ENCODE data around the gene RPL41. TPM values are rescaled to one million over a fixed set of nuclear protein-coding genes. Genes with fewer than 3 reads are reported as not detected.

The RPL41 gene
- total RNA-seq, 1 donor from 2014 or later: 3,078 TPM

GRCh38 chr12:56078931-56079722, 37.3 kb upstream of the RPL41 start:
- no peak for FAIRE-seq

GRCh38 chr12:56079723-56080555, 36.5 kb upstream of the RPL41 start, which contains the start of gene ERBB3:
ERBB3 (plus strand) TSS chr12:56080165; CDS start chr12:56080301, 136 bp downstream.
- no peaks in the 10 kb centered on the region for H3K4me1 Mint-ChIP-seq (ENCODE audit: low read depth, unreplicated experiment)
- Histone ChIP-seq H3K79me2 (ENCODE audit: insufficient read depth, low read length) (no peaks in the 10 kb centered on the region), H2AFZ (ENCODE audit: low read depth, low read length) (peak within 1 kb of the TSS; percentile 95), H3K36me3 (ENCODE audit: insufficient read depth, low read length) (no peaks in the 10 kb centered on the region), H4K20me1 (ENCODE audit: insufficient read depth, low read length) (no peaks in the 10 kb centered on the region), H3K9me3 (ENCODE audit: insufficient read depth, low read depth, low read length) (no peaks in the 10 kb centered on the region), H3K9ac (ENCODE audit: low read length) (peak within 1 kb of the TSS; percentile 68), H3K27me3 (ENCODE audit: insufficient read depth, low read length) (peaks cover 26% of the 10 kb centered on the region), H3K4me3 (ENCODE audit: insufficient read depth, low read depth, low read length) (peak within 1 kb of the TSS; percentile 68), H3K27ac (ENCODE audit: low read depth, low read length) (no peak within 1 kb of the TSS), H3K4me1 (ENCODE audit: insufficient read depth, low read length) (peaks cover 6% of the 10 kb centered on the region), H3K4me2 (ENCODE audit: low read length) (peak within 1 kb of the TSS; percentile 99)
- FAIRE-seq: no peak
- TF ChIP-seq CTCF (IDR thresholded peaks at IDR 0.05; ENCODE audit: insufficient read depth, low read depth, low read length) (no peak), EZH2 (IDR thresholded peaks at IDR 0.05; ENCODE audit: insufficient read depth, low read length) (peak; percentile 40)
- H3K27ac Mint-ChIP-seq (ENCODE audit: unreplicated experiment): no peak within 1 kb of the TSS
- H3K9me3 Mint-ChIP-seq (ENCODE audit: unreplicated experiment): no peaks in the 10 kb centered on the region
- peak; percentile 81 for DNase-seq (ENCODE audit: low read depth)
- peak within 1 kb of the TSS; percentile 78 for H3K4me3 Mint-ChIP-seq (ENCODE audit: unreplicated experiment)
- H3K36me3 Mint-ChIP-seq (ENCODE audit: low read depth, unreplicated experiment): peaks cover 2% of the 10 kb centered on the region
- peaks cover 6% of the 10 kb centered on the region for H3K27me3 Mint-ChIP-seq (ENCODE audit: low read depth, unreplicated experiment)

More at GRCh38 chr12:56078931-56079722, 37.3 kb upstream of the RPL41 start:
- Histone ChIP-seq H3K4me2 (ENCODE audit: low read length) (peak overlapping the region; percentile 99), H3K4me1 (ENCODE audit: insufficient read depth, low read length) (peaks cover 6% of the 10 kb centered on the region), H3K27me3 (ENCODE audit: insufficient read depth, low read length) (peaks cover 26% of the 10 kb centered on the region), H3K79me2 (ENCODE audit: insufficient read depth, low read length) (no peaks in the 10 kb centered on the region), H3K9me3 (ENCODE audit: insufficient read depth, low read depth, low read length) (no peaks in the 10 kb centered on the region), H3K27ac (ENCODE audit: low read depth, low read length) (no peak overlapping the region), H3K9ac (ENCODE audit: low read length) (peak overlapping the region; percentile 68), H2AFZ (ENCODE audit: low read depth, low read length) (peak overlapping the region; percentile 95), H4K20me1 (ENCODE audit: insufficient read depth, low read length) (no peaks in the 10 kb centered on the region), H3K36me3 (ENCODE audit: insufficient read depth, low read length) (no peaks in the 10 kb centered on the region), H3K4me3 (ENCODE audit: insufficient read depth, low read depth, low read length) (peak overlapping the region; percentile 68)
- peak overlapping the region; percentile 76 for H3K4me3 Mint-ChIP-seq (ENCODE audit: unreplicated experiment)
- TF ChIP-seq CTCF (IDR thresholded peaks at IDR 0.05; ENCODE audit: insufficient read depth, low read depth, low read length) (peak; percentile 58), EZH2 (IDR thresholded peaks at IDR 0.05; ENCODE audit: insufficient read depth, low read length) (no peak)
- peaks cover 6% of the 10 kb centered on the region for H3K27me3 Mint-ChIP-seq (ENCODE audit: low read depth, unreplicated experiment)
- no peaks in the 10 kb centered on the region for H3K9me3 Mint-ChIP-seq (ENCODE audit: unreplicated experiment)
- no peak overlapping the region for H3K27ac Mint-ChIP-seq (ENCODE audit: unreplicated experiment)
- H3K36me3 Mint-ChIP-seq (ENCODE audit: low read depth, unreplicated experiment): peaks cover 2% of the 10 kb centered on the region
- H3K4me1 Mint-ChIP-seq (ENCODE audit: low read depth, unreplicated experiment): no peaks in the 10 kb centered on the region
- DNase-seq (ENCODE audit: low read depth): peak; percentile 58
